K562 (cell line): ENCODE results near the gene LRFN2. TPM values are rescaled to one million over a fixed set of nuclear protein-coding genes. Genes with fewer than 3 reads are reported as not detected.

Experiments used
- ATAC-seq: fragments of 200-7000 bp; cut with Tn5 transposase; 3 replicates; pipeline ENCODE4 v1.9.1; 2020; ENCODE audit warnings: moderate library complexity
- BruUV-seq: library from RNA; stranded (reverse); fragments of 400-500 nt; replicated peaks from 2 replicates; lab custom pipeline; 2021; lab: Mats Ljungman, UMichigan
- CTCF ChIA-PET: fragments of 300-600 bp; formaldehyde crosslinking; extraction: SDS; loops from one replicate; lab custom pipeline; 2021; ENCODE audit warnings: low intra/inter-chr PET ratio; lab: Yijun Ruan, JAX
- POLR2A ChIA-PET: fragments of 300-600, 350-650 bp; sonication (Branson Sonifier 250); formaldehyde crosslinking; extraction: SDS; loops from one replicate; lab custom pipeline; 2021; ENCODE audit warnings: antibody characterized with exemption, inconsistent platforms; lab: Yijun Ruan, JAX
- DNase-seq, 4 experiments: peaks; one replicate each; pipeline versions ENCODE4 v3.0.0 to v3.0.0-alpha.2; 2011 to 2018; ENCODE audit warnings: low spot score in 3 of 4, mixed read lengths in 3 of 4; ENCODE audit errors: extremely low read depth in 1 of 4
- FAIRE-seq: peaks from 2 replicates; lab custom pipeline; 2011; peaks lifted over from hg19 to GRCh38; lab: Jason Lieb, UNC
- H2AFZ ChIP-seq: 2 replicates; pipeline ENCODE4 v1.6.0; 2011; ENCODE audit warnings: low read depth, low read length, control low read depth, inconsistent platforms
- H3K27ac ChIP-seq: fragments of 200-600 bp; 3 replicates; pipeline ENCODE4 v1.8.0; 2011; ENCODE audit warnings: low read depth, mild to moderate bottlenecking, control low read depth, inconsistent platforms, low read length, moderate library complexity, mixed read lengths; ENCODE audit errors: extremely low read depth
- H3K27me3 ChIP-seq, 2 experiments: fragments of 300-600 bp in 1 of 2; 2 replicates in 1 of 2; 3 replicates in 1 of 2; pipeline versions ENCODE4 v1.6.0 to v1.8.0; 2011; ENCODE audit warnings: inconsistent platforms in 2 of 2, low read length in 2 of 2, mild to moderate bottlenecking in 1 of 2, mixed read lengths in 1 of 2, moderate library complexity in 1 of 2; ENCODE audit not compliant: control insufficient read depth in 2 of 2, insufficient read depth in 2 of 2
- H3K36me3 ChIP-seq: fragments of 300-600 bp; 3 replicates; pipeline ENCODE4 v1.8.0; 2011; ENCODE audit warnings: mild to moderate bottlenecking, low read length, inconsistent platforms; ENCODE audit not compliant: control insufficient read depth, insufficient read depth
- H3K4me1 ChIP-seq, 2 experiments: fragments of 200-600 bp in 1 of 2; replicated peaks in 1 of 2; 2 replicates in 1 of 2; 3 replicates in 1 of 2; pipeline versions ENCODE4 v1.5.1 to v1.8.0; 2011; ENCODE audit warnings: inconsistent platforms in 2 of 2, low read length in 2 of 2, mild to moderate bottlenecking in 1 of 2, mixed read lengths in 1 of 2, moderate library complexity in 1 of 2; ENCODE audit not compliant: control insufficient read depth in 2 of 2, insufficient read depth in 2 of 2
- H3K4me2 ChIP-seq: 2 replicates; pipeline ENCODE4 v1.6.1; 2011; ENCODE audit warnings: low read length, control low read depth, inconsistent platforms, mixed read lengths; ENCODE audit not compliant: insufficient read depth
- H3K4me3 ChIP-seq: fragments of 200-600 bp; sonication (generic), shearing (Covaris generic); 2 replicates; pipeline ENCODE4 v1.5.1; 2016; ENCODE audit warnings: control low read depth, inconsistent platforms
- H3K79me2 ChIP-seq: fragments of 200-600 bp; 3 replicates; pipeline ENCODE4 v1.8.0; 2011; ENCODE audit warnings: low read length, inconsistent platforms; ENCODE audit not compliant: control insufficient read depth, insufficient read depth
- H3K9ac ChIP-seq, 2 experiments: 2 replicates each; pipeline versions ENCODE4 v1.6.0 to v1.6.1; 2011; ENCODE audit warnings: low read depth in 2 of 2, low read length in 2 of 2, control low read depth in 1 of 2, inconsistent platforms in 1 of 2, mild to moderate bottlenecking in 1 of 2, mixed read lengths in 1 of 2; ENCODE audit not compliant: insufficient read depth in 1 of 2
- H3K9me1 ChIP-seq: one replicate; pipeline ENCODE4 v1.6.0; 2011; ENCODE audit warnings: inconsistent platforms, mild to moderate bottlenecking, low read length, moderate library complexity; ENCODE audit not compliant: control insufficient read depth, insufficient read depth
- H3K9me3 ChIP-seq: replicated peaks from 2 replicates; pipeline ENCODE4 v1.5.1; 2011; ENCODE audit warnings: low read depth, low read length, inconsistent platforms; ENCODE audit not compliant: control insufficient read depth, insufficient read depth
- H4K20me1 ChIP-seq: replicated peaks from 2 replicates; pipeline ENCODE4 v1.6.1; 2011; ENCODE audit warnings: low read length, inconsistent platforms, mixed read lengths; ENCODE audit not compliant: control insufficient read depth, insufficient read depth
- ETS1 ChIP-seq: conservative IDR thresholded peaks from 2 replicates; pipeline ENCODE4 v1.6.1; 2011; ENCODE audit warnings: low read depth, mild to moderate bottlenecking, low read length; ENCODE audit not compliant: control insufficient read depth
- FOXA3 ChIP-seq, 2 experiments: fragments of 450-650 bp in 1 of 2; sonication (generic) in 1 of 2; formaldehyde crosslinking; IDR thresholded peaks in 1 of 2; conservative IDR thresholded peaks in 1 of 2; 2 replicates each; pipeline versions ENCODE4 v1.4.0 to v1.8.0; 2020 to 2022; ENCODE audit warnings: mild to moderate bottlenecking in 2 of 2, missing genetic modification reagents in 1 of 2
- GATAD2B ChIP-seq: fragments of 450-650 bp; IDR thresholded peaks from 2 replicates; pipeline ENCODE4 v1.6.1; 2017; ENCODE audit warnings: mild to moderate bottlenecking, borderline replicate concordance
- MAFF ChIP-seq: IDR thresholded peaks from 2 replicates; pipeline ENCODE4 v1.6.1; 2012; ENCODE audit warnings: low read length, improper control_type of control experiment
- RB1 ChIP-seq: fragments of 450-650 bp; IDR thresholded peaks from 2 replicates; pipeline ENCODE4 v1.6.1; 2017; ENCODE audit warnings: low read depth, mild to moderate bottlenecking
- RFX1 ChIP-seq: fragments of 450-650 bp; IDR thresholded peaks from 2 replicates; pipeline ENCODE4 v1.6.1; 2016; ENCODE audit warnings: mild to moderate bottlenecking, moderate library complexity
- TCF7L2 ChIP-seq: fragments of 150-350 bp; IDR thresholded peaks from 2 replicates; pipeline ENCODE4 v1.6.1; 2016; ENCODE audit warnings: low read depth, mild to moderate bottlenecking, low read length, moderate library complexity
- ZNF197 ChIP-seq: fragments of 200-800 bp; sonication (Bioruptor generic); IDR thresholded peaks from 2 replicates; pipeline ENCODE4 v1.6.1; 2016; ENCODE audit warnings: low read depth, missing genetic modification characterization, missing compliant biosample characterization
- ZNF253 ChIP-seq: fragments of 250-450 bp; sonication (Bioruptor Pico); conservative IDR thresholded peaks from 2 replicates; pipeline ENCODE4 v1.6.1; 2021; ENCODE audit warnings: mild to moderate bottlenecking
- ZNF277 ChIP-seq: fragments of 250-450 bp; sonication (Bioruptor Pico); IDR thresholded peaks from 2 replicates; pipeline ENCODE4 v1.8.0; 2022; ENCODE audit warnings: inconsistent platforms, mild to moderate bottlenecking, moderate library complexity, borderline replicate concordance
- ZNF408 ChIP-seq: fragments of 250-450 bp; sonication (Bioruptor Pico); IDR thresholded peaks from 2 replicates; pipeline ENCODE4 v1.4.0; 2020; ENCODE audit warnings: low read depth, mild to moderate bottlenecking, moderate library complexity
- ZNF707 ChIP-seq: fragments of 250-450 bp; sonication (Bioruptor Pico); conservative IDR thresholded peaks from 2 replicates; pipeline ENCODE4 v1.8.0; 2022; ENCODE audit warnings: inconsistent platforms, mild to moderate bottlenecking, moderate library complexity
- WGBS: fragments of 100-300 bp; shearing (Covaris generic); methylation state at CpG from one replicate; pipeline ENCODE4 v1.1.6; 2016; ENCODE audit warnings: low coverage, mixed read lengths; ENCODE audit not compliant: insufficient coverage; ENCODE audit errors: missing lambda C conversion rate; 5-methylcytosine and 5-hydroxymethylcytosine counted together
- in situ Hi-C: fragments of 300-500 bp; cut with MboI; formaldehyde crosslinking; loops from 4 replicates; pipeline ENCODE4 v1.15.0; 2018; ENCODE audit warnings: inconsistent platforms, mixed read lengths
- intact Hi-C: fragments of 100-400 bp; cut with micrococcal nuclease; formaldehyde crosslinking; loops from 2 replicates; pipeline ENCODE4 v1.14.2; 2022
- polyA plus RNA-seq, 8 experiments: library from polyadenylated mRNA; depleted of rRNA in 4 of 8; stranded (reverse) in 5 of 8; unstranded in 3 of 8; fragments of >200 nt; fragmentation: Nextera tagmentation in 2 of 8; fragmentation: Illumina TruSeq in 1 of 8; extraction: Ambion mirVana in 2 of 8; extraction: Trizol in 1 of 8; gene quantifications; 2 replicates each; pipeline versions ENCODE4 v1.2.1 to v1.2.3, GENCODE V29; 2011 to 2014; ENCODE audit warnings: inconsistent platforms in 1 of 8, missing spikeins in 1 of 8
- total RNA-seq, 7 experiments: library from RNA; depleted of rRNA in 6 of 7; stranded (reverse); fragments of >200 nt in 6 of 7; fragmentation: Illumina TruSeq in 2 of 7; extraction: Trizol in 2 of 7; gene quantifications; 2 replicates each; pipeline versions ENCODE4 v1.2.1 to v1.2.3, GENCODE V29; 2011 to 2021; ENCODE audit warnings: low replicate concordance in 1 of 7

LRFN2 gene
- total and polyA plus RNA-seq, 9 of the 15 experiments (the other 6 are each of a cell fraction or from before 2014, with no cell fraction given) = not detected

- TF ChIP-seq FOXA3 (CRISPR knock-in tag; conservative IDR thresholded peaks at IDR 0.05 in 1 of 2, IDR thresholded peaks at IDR 0.05 in 1 of 2) (no peak), GATAD2B (no peak), TCF7L2 (no peak), ZNF197 (no peak), ZNF253 (CRISPR knock-in tag) (no peak), ZNF707 (CRISPR knock-in tag) (no peak), ETS1 (no peak), MAFF (no peak)
- TF ChIP-seq, all 486 proteins: peak for 0
Observed at GRCh38 chr6:40551966-40552505, 35.1 kb downstream of the LRFN2 start (continued).

- ATAC-seq = peak; percentile 94
- no peaks in the 10 kb centered on the region for H3K9me3 ChIP-seq
- TF ChIP-seq RFX1 (peak; percentile 44; the same call in 1 of the 2 replicates), ZNF408 (CRISPR knock-in tag) (no peak), ZNF277 (no peak), RB1 (0 out of 2 replicates have a peak, but pooled peaks have one; percentile 22)
Observed at GRCh38 chr6:40550202-40551101, 36.7 kb downstream of the LRFN2 start.

More at GRCh38 chr6:40550202-40551101, 36.7 kb downstream of the LRFN2 start:
- H3K27ac ChIP-seq = no peak overlapping the region
- 6% methylated on average over 12 of the region's 12 CpGs for WGBS
- no peak overlapping the region for H2AFZ ChIP-seq
- H3K4me2 ChIP-seq = no peak overlapping the region
- FAIRE-seq = peak; percentile 94
- no peaks in the 10 kb centered on the region for H3K4me1 ChIP-seq
- in situ Hi-C loops = no loop called here
- DNase-seq = peak; percentile 56 to 73 (median 68)
- no peaks in the 10 kb centered on the region for H3K36me3 ChIP-seq
- ChIA-PET CTCF (no interaction called here), POLR2A (no interaction called here)
- H3K79me2 ChIP-seq = no peaks in the 10 kb centered on the region
- no peak overlapping the region for H3K4me3 ChIP-seq
- no TSS peak for BruUV-seq
- intact Hi-C loops = no loop called here
- peaks cover 2 to 6% of the 10 kb centered on the region in 2 experiments; a peak in 1 of 5 replicates for H3K27me3 ChIP-seq
- H3K9me1 ChIP-seq = no peaks in the 10 kb centered on the region
- no peak overlapping the region for H3K9ac ChIP-seq
- 0 out of 2 replicates have a peak, but pooled peaks cover 3% of the 10 kb centered on the region for H4K20me1 ChIP-seq
